ENCODE results near the gene SATB2.

- no peak for TF ChIP-seq CTCF (conservative IDR thresholded peaks at IDR 0.05 in 1 of 2, IDR thresholded peaks at IDR 0.05 in 1 of 2; ENCODE audit: extremely low read depth in 1 of 2, insufficient read depth in 1 of 2, low read depth in 1 of 2, low read length in 2 of 2)
- no peak for TF ChIP-seq EZH2 (IDR thresholded peaks at IDR 0.05; ENCODE audit: borderline replicate concordance, low read length)
Observed at GRCh38 chr2:199230091-199230490, 227.6 kb downstream of the SATB2 start.
